ENCODE data around the gene OR51D1. TPM values are rescaled to one million over a fixed set of nuclear protein-coding genes. Genes with fewer than 3 reads are reported as not detected.

The OR51D1 gene
- polyA plus RNA-seq, 6 donors from 2014 or later = not detected

Other genes starting within 250 kb of the OR51D1 start
- 10 to 100 TPM; 16.0 to 39.0 (median 31.8) TPM for gene TRIM21, start 243.8 kb upstream of the OR51D1 start, polyA plus RNA-seq (ENCODE audit: low read depth in 6 of 6)
- gene OR52K2, start 188.2 kb upstream of the OR51D1 start, polyA plus RNA-seq (ENCODE audit: low read depth in 6 of 6) = not detected
- not detected for gene OR52K1, start 154.8 kb upstream of the OR51D1 start, polyA plus RNA-seq (ENCODE audit: low read depth in 6 of 6)
- not detected for gene OR52M1, start 92.3 kb upstream of the OR51D1 start, polyA plus RNA-seq (ENCODE audit: low read depth in 6 of 6)
- under 1 TPM in 1 of 6 donors, not detected in 5; 0.17 TPM for gene OR52I2, start 55.7 kb upstream of the OR51D1 start, polyA plus RNA-seq (ENCODE audit: low read depth in 6 of 6)
- gene OR52I1, start 43.4 kb upstream of the OR51D1 start, polyA plus RNA-seq (ENCODE audit: low read depth in 6 of 6) = under 1 TPM in 1 of 6 donors, not detected in 5; 0.60 TPM
- 10 to 100 TPM in 5 of 6 donors, 1 to 10 TPM in 1; 4.8 to 20.4 (median 11.4) TPM for gene TRIM68, start 29.2 kb upstream of the OR51D1 start, polyA plus RNA-seq (ENCODE audit: low read depth in 6 of 6)
- not detected for gene OR51E1, start 6.5 kb downstream of the OR51D1 start, polyA plus RNA-seq (ENCODE audit: low read depth in 6 of 6)
- gene OR51E2, start 60.4 kb downstream of the OR51D1 start, polyA plus RNA-seq (ENCODE audit: low read depth in 6 of 6) = not detected
- gene MMP26, start 67.3 kb downstream of the OR51D1 start, polyA plus RNA-seq (ENCODE audit: low read depth in 6 of 6) = not detected
- gene OR51F1, start 132.5 kb downstream of the OR51D1 start, polyA plus RNA-seq (ENCODE audit: low read depth in 6 of 6) = not detected
- gene OR52R1, start 166.9 kb downstream of the OR51D1 start, polyA plus RNA-seq (ENCODE audit: low read depth in 6 of 6) = not detected
- gene OR51F2, start 183.8 kb downstream of the OR51D1 start, polyA plus RNA-seq (ENCODE audit: low read depth in 6 of 6) = not detected
- not detected for gene OR51S1, start 211.7 kb downstream of the OR51D1 start, polyA plus RNA-seq (ENCODE audit: low read depth in 6 of 6)
- not detected for gene OR51T1, start 244.4 kb downstream of the OR51D1 start, polyA plus RNA-seq (ENCODE audit: low read depth in 6 of 6)

Measured in naive B cell (primary cell).